Esophagus squamous epithelium (tissue), 4 donors: Measurements from ENCODE around the gene COG5.

Experiments used
- POLR2A ChIP-seq, 4 donors: fragments of 450-650 bp; IDR thresholded peaks; one replicate each; pipeline ENCODE4 v1.6.1; 2017; ENCODE audit warnings: antibody characterized with exemption in 4 of 4, mild to moderate bottlenecking in 4 of 4, moderate library complexity in 3 of 4
- TF ChIP-seq, protein P1 (sequence below), 6 experiments: fragments of 450-650 bp in 4 of 6; fragments of 200-600 bp in 2 of 6; sonication (generic) in 2 of 6; IDR thresholded peaks; one replicate each; pipeline ENCODE4 v1.5.1; 2016 to 2019; ENCODE audit warnings: antibody characterized with exemption in 6 of 6, mild to moderate bottlenecking in 4 of 6, moderate library complexity in 4 of 6

DNA sequence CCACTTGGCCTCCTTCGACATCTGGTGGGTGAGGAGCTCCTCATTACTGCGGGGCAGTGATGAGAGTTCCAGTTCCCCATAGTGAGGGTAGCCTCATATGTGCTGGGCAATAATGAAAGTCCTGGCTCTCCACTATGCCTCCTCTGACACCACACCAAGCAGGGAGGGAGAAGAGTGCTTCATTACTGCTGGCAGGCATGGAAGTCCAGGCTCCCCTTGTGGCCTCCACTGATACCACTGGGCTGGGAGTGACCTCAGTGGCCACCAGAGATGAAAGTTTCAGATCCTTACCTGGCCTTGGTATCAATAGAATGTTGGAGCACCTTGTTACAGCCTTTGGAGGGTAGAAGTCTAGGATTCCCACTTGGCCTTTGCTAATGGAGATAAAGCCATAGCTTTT lies 6.6 kb upstream of the COG5 start:
- TF ChIP-seq, protein P1, sequence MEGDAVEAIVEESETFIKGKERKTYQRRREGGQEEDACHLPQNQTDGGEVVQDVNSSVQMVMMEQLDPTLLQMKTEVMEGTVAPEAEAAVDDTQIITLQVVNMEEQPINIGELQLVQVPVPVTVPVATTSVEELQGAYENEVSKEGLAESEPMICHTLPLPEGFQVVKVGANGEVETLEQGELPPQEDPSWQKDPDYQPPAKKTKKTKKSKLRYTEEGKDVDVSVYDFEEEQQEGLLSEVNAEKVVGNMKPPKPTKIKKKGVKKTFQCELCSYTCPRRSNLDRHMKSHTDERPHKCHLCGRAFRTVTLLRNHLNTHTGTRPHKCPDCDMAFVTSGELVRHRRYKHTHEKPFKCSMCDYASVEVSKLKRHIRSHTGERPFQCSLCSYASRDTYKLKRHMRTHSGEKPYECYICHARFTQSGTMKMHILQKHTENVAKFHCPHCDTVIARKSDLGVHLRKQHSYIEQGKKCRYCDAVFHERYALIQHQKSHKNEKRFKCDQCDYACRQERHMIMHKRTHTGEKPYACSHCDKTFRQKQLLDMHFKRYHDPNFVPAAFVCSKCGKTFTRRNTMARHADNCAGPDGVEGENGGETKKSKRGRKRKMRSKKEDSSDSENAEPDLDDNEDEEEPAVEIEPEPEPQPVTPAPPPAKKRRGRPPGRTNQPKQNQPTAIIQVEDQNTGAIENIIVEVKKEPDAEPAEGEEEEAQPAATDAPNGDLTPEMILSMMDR (IDR thresholded peaks at IDR 0.05) = no peak
- no peak for TF ChIP-seq POLR2A (IDR thresholded peaks at IDR 0.05)
